ENCODE results near the gene SERPINA3.
A peak's percentile ranks its signal among the peaks of the same experiment; 100 is the strongest.
"Not testable (repeated sequence)": the region's sequence is repeated elsewhere in the genome, so short reads cannot be mapped to it uniquely, and the experiment has no call there.

The SERPINA3 gene

DNA sequence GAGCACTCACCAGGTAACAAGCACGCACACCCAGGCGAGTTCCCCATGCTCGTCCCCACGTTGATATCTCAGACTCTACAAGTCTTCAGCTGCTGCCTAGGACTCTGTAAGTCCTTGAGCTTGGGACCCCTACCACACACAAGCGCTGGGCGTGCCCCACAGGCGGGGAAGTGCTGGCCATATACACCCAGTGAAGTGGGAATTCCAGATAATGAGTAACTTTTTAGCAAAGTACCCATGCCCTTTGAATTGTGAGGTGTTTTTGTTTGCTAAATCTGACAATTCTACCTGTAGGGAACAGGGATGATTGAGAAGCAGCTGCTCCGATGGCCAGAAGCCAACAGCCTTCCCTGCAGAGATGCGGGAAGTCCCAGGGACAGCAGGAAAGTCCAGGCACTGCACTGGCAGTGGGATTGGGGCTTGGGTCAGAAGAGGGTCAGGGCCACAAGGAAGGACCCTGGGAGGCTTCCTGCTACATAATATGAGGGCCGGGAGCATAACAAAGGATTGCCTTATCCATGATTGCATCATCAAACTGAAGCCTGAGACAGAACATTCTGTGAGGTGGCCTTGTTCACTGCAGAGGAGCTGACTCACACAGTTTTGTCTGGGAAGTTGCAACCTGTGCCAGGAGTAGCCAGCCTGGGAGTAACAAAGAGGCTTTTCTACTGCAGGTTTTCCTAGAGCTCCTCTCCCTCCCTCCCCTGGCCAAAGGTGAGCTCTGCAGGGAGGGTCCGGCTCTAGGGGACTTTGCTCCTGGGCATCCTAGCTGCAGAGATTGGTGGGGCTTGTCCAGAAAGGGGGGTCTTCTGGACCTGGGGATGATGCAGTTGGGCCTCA, 13.2 kb upstream of the SERPINA3 start:
- peak overlapping the region in 1 of 2 donors; percentile 24 for H3K4me3 ChIP-seq (replicated peaks in 1 of 2; ENCODE audit: low read depth in 2 of 2, low read length in 2 of 2)
- TF ChIP-seq, protein P1, sequence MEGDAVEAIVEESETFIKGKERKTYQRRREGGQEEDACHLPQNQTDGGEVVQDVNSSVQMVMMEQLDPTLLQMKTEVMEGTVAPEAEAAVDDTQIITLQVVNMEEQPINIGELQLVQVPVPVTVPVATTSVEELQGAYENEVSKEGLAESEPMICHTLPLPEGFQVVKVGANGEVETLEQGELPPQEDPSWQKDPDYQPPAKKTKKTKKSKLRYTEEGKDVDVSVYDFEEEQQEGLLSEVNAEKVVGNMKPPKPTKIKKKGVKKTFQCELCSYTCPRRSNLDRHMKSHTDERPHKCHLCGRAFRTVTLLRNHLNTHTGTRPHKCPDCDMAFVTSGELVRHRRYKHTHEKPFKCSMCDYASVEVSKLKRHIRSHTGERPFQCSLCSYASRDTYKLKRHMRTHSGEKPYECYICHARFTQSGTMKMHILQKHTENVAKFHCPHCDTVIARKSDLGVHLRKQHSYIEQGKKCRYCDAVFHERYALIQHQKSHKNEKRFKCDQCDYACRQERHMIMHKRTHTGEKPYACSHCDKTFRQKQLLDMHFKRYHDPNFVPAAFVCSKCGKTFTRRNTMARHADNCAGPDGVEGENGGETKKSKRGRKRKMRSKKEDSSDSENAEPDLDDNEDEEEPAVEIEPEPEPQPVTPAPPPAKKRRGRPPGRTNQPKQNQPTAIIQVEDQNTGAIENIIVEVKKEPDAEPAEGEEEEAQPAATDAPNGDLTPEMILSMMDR (IDR thresholded peaks at IDR 0.05; ENCODE audit: low read depth, low read length): peak; percentile 46
- peak; percentile 97 to 99 for DNase-seq (ENCODE audit: low read depth in 2 of 2)

DNA sequence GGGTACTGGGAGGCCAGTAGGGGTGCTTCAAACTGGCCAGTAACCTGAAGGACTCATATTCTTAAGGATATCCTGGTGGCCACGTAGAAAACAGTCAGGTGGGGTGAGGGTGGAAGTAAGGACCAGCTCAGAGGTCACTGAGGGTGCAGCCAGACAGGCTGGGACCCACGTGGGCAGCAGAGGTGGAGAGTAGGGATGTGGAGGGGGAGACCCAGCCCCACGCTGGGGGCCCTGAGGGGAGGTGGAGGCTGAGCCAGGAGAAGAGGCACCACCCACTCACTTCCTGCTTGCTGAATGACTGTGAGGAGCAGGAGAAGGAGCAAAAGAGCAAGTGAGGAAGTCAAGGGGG, 12.6 kb upstream of the SERPINA3 start:
- peak in 1 of 2 donors; percentile 39 for DNase-seq (ENCODE audit: low read depth in 2 of 2)
- TF ChIP-seq, protein P1 (IDR thresholded peaks at IDR 0.05; ENCODE audit: low read depth, low read length): no peak
- peak overlapping the region in 1 of 2 donors; percentile 24 for H3K4me3 ChIP-seq (replicated peaks in 1 of 2; ENCODE audit: low read depth in 2 of 2, low read length in 2 of 2)

DNA sequence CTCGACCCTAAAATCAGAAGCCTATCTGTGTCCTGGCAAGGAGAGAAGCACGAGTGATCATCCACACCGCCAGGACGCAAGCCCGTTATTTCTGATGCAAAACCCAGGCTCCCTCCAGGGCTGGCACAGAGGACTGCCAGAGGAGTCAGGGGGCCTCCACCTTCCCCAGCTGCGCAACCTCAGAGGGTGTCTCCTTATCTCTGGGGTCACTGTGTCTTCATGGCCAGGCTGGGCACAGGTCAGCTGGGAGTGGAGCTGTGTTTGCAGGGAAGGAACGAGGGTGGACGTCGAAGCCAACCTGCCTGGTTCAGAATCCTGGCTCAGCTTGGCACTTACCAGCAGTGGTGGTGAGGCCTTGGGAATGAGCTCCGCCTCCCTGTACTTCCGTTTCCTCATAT, 12.0 kb upstream of the SERPINA3 start:
- no peak overlapping the region for H3K4me3 ChIP-seq (replicated peaks in 1 of 2; ENCODE audit: low read depth in 2 of 2, low read length in 2 of 2)
- TF ChIP-seq, protein P1 (IDR thresholded peaks at IDR 0.05; ENCODE audit: low read depth, low read length): no peak
- no peak for DNase-seq (ENCODE audit: low read depth in 2 of 2)

DNA sequence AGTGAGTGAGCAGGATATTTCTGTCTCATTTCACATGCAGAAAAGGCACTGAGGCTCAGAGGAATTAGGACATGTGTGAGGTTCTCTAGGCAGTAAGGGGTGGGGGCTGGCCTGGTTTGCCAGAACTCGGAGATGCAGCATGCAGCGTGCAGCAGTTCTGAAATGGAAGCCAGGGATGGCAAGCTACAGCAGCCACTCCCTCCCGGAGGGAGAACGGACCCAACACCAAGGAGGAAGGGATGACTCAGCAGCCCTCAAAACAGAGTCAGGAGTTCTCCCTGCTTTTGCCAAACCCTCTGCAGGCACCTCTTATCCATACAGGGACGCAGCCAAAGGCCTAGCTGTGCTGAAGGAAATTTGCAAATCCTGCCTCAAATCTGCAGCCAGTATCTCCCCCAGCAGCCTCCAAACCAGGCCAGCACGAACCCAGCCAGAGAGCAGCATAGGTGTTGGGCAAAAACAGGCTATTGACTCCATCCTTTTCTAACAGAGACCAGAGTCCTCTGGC, 10.3 kb upstream of the SERPINA3 start:
- DNase-seq (ENCODE audit: low read depth in 2 of 2): peak; percentile 95 to 97
- TF ChIP-seq, protein P1 (IDR thresholded peaks at IDR 0.05; ENCODE audit: low read depth, low read length): no peak
- no peak overlapping the region for H3K4me3 ChIP-seq (replicated peaks in 1 of 2; ENCODE audit: low read depth in 2 of 2, low read length in 2 of 2)

DNA sequence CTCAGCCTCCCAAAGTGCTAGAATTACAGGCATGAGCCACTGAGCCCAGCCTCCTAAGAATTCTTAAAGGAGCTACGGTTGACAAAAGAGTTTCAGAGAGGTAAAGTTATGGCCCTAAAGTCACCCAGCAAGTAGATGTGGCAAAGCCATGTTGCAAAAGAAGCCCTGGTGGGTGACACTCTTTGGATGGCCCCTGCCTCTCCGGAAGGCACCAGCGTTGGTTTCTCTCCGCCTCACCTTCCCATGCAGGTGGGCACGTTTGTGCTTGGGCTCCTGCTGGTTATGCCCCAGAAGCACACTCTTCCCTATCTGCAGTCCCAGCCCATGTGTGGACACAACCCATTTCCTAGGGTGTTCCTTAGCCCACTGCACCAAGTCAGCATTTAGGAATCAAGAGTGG, 9.5 kb upstream of the SERPINA3 start:
- no peak overlapping the region for H3K4me3 ChIP-seq (replicated peaks in 1 of 2; ENCODE audit: low read depth in 2 of 2, low read length in 2 of 2)
- TF ChIP-seq, protein P1 (IDR thresholded peaks at IDR 0.05; ENCODE audit: low read depth, low read length): no peak
- no peak for DNase-seq (ENCODE audit: low read depth in 2 of 2)

DNA sequence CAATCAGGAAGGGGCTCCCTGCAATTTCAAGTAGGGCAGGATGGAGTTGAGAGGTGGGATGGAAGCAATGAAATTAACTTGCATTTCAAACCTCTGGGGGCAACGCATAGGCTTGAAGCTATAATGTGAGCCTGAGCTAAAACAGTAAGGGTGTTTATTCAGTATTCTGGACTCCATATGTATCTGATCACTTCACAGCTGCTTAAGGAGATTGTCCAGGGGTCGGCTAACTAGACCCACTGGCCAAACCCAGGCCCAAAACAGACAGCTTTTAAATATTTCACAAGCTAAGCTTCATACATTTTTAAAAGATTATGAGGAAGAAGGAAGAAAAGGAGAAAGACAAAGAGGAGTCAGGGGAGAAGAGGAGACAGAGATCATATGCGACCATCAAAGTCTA, 6.8 kb upstream of the SERPINA3 start:
- TF ChIP-seq, protein P1 (IDR thresholded peaks at IDR 0.05; ENCODE audit: low read depth, low read length): no peak
- no peak for DNase-seq (ENCODE audit: low read depth in 2 of 2)
- no peak overlapping the region for H3K4me3 ChIP-seq (replicated peaks in 1 of 2; ENCODE audit: low read depth in 2 of 2, low read length in 2 of 2)

DNA sequence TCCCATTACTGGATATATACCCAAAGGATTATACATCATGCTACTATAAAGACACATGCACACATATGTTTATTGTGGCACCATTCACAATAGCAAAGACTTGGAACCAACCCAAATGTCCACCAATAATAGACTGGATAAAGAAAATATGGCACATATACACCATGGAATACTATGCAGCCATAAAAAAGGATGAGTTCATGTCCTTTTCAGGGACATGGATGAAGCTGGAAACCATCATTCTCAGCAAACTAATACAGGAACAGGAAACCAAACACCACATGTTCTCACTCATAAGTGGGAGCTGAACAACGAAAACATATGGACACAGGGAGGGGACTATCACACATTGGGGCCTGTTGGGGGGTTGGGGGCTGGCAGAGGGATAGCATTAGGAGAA, 3.2 kb upstream of the SERPINA3 start:
- H3K4me3 ChIP-seq (replicated peaks in 1 of 2; ENCODE audit: low read depth in 2 of 2, low read length in 2 of 2); DNase-seq (ENCODE audit: low read depth in 2 of 2): not testable (repeated sequence)
